22Rv1 (cell line): ENCODE measurements around the gene TMEM87B.

Experiments used
- ZFX ChIP-seq: fragments of 450-650 bp; IDR thresholded peaks from 2 replicates; pipeline ENCODE4 v1.6.1; 2017; ENCODE audit warnings: antibody characterized with exemption, borderline replicate concordance
- TF ChIP-seq, protein P1 (sequence below): fragments of 450-650 bp; IDR thresholded peaks from 2 replicates; pipeline ENCODE4 v1.5.1; 2017; ENCODE audit warnings: mild to moderate bottlenecking

DNA sequence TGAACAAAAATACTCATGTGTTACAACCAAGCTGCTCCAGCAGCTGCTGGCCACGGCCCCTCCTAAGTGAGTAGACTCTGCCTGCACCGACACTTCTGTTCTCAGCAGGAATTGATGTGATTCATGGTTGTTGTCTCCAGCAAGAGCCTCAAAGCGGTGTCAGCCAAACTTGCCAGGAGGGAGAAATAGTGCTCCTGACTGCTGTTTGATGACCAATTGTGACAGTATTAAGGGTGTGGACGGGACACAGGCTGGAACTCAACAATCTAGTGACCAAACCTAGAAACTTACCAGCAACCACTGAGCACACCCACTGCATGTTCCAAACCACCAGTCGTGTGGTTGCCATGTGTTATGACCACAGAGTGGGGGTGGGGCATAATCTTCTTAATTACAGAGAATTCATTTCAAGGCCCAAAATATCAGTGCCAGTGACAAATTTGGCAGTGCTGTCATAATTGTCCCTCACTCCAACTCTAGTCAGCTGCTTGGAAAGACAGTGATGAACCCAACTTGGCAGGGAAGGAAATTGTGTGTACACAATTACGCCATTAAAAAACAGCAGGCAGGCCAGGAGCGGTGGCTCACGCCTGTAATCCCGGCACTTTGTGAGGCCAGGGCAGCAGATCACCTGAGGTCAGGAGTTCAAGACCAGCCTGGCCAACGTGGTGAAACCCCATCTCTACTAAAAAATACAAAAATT is 113.5 kb downstream of the TMEM87B start:
- TF ChIP-seq, protein P1, sequence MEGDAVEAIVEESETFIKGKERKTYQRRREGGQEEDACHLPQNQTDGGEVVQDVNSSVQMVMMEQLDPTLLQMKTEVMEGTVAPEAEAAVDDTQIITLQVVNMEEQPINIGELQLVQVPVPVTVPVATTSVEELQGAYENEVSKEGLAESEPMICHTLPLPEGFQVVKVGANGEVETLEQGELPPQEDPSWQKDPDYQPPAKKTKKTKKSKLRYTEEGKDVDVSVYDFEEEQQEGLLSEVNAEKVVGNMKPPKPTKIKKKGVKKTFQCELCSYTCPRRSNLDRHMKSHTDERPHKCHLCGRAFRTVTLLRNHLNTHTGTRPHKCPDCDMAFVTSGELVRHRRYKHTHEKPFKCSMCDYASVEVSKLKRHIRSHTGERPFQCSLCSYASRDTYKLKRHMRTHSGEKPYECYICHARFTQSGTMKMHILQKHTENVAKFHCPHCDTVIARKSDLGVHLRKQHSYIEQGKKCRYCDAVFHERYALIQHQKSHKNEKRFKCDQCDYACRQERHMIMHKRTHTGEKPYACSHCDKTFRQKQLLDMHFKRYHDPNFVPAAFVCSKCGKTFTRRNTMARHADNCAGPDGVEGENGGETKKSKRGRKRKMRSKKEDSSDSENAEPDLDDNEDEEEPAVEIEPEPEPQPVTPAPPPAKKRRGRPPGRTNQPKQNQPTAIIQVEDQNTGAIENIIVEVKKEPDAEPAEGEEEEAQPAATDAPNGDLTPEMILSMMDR, result no peak
- no peak for TF ChIP-seq ZFX
